Endothelial cell of umbilical vein (primary cell): ENCODE measurements around the gene DMPK. TPM values are rescaled to one million over a fixed set of nuclear protein-coding genes. Genes with fewer than 3 reads are reported as not detected.

ENCODE experiments used
- BruUV-seq: library from RNA; stranded (reverse); fragments of 400-500 nt; replicated peaks from 2 replicates; lab custom pipeline; 2021; lab: Mats Ljungman, UMichigan
- CTCF ChIA-PET: fragments of 300-600, 350-600 bp; sonication (Branson Sonifier 250); formaldehyde crosslinking; loops from one replicate; lab custom pipeline; 2021; ENCODE audit warnings: antibody characterized with exemption, inconsistent platforms; lab: Charles Lee
- POLR2A ChIA-PET: fragments of 300-600, 350-600 bp; sonication (Branson Sonifier 250); formaldehyde crosslinking; loops from one replicate; lab custom pipeline; 2021; ENCODE audit warnings: antibody characterized with exemption, inconsistent platforms; lab: Charles Lee
- DNase-seq: peaks from one replicate; pipeline ENCODE4 v3.0.0-alpha.2; 2011; ENCODE audit warnings: low read depth, low spot score
- FAIRE-seq: peaks from 2 replicates; lab custom pipeline; 2011; peaks lifted over from hg19 to GRCh38; lab: Jason Lieb, UNC
- H2AFZ ChIP-seq: 2 replicates; pipeline ENCODE4 v1.6.0; 2012; ENCODE audit warnings: low read depth, low read length, control low read depth, inconsistent platforms
- H3K27ac ChIP-seq: 2 replicates; pipeline ENCODE4 v1.5.1; 2011; ENCODE audit warnings: low read depth, mild to moderate bottlenecking, control low read depth, low read length, moderate library complexity; ENCODE audit not compliant: insufficient read depth
- H3K27me3 ChIP-seq, 2 experiments: 2 replicates each; pipeline versions ENCODE4 v1.6.0 to v1.6.1; 2011; ENCODE audit warnings: low read length in 2 of 2, mixed read lengths in 1 of 2; ENCODE audit not compliant: control insufficient read depth in 2 of 2, insufficient read depth in 2 of 2
- H3K36me3 ChIP-seq, 2 experiments: 2 replicates in 1 of 2; 3 replicates in 1 of 2; pipeline ENCODE4 v1.5.1; 2011; ENCODE audit warnings: low read length in 2 of 2, mild to moderate bottlenecking in 1 of 2, moderate library complexity in 1 of 2; ENCODE audit not compliant: control insufficient read depth in 2 of 2, insufficient read depth in 2 of 2; ENCODE audit errors: extremely low read depth in 1 of 2
- H3K4me1 ChIP-seq: 3 replicates; pipeline ENCODE4 v1.5.1; 2011; ENCODE audit warnings: mild to moderate bottlenecking, low read length; ENCODE audit not compliant: control insufficient read depth, insufficient read depth; ENCODE audit errors: extremely low read depth
- H3K4me2 ChIP-seq: 2 replicates; pipeline ENCODE4 v1.6.1; 2011; ENCODE audit warnings: low read length, control low read depth, mixed read lengths; ENCODE audit not compliant: insufficient read depth
- H3K4me3 ChIP-seq, 3 experiments: fragments of 200-600 bp in 1 of 3; sonication (generic), shearing (Covaris generic) in 1 of 3; replicated peaks in 1 of 3; 2 replicates each; pipeline ENCODE4 v1.5.1; 2011 to 2016; ENCODE audit warnings: control low read depth in 3 of 3, low read length in 3 of 3, mild to moderate bottlenecking in 2 of 3, inconsistent platforms in 1 of 3, low read depth in 1 of 3, moderate library complexity in 1 of 3; ENCODE audit not compliant: insufficient read depth in 1 of 3
- H3K79me2 ChIP-seq: 2 replicates; pipeline ENCODE4 v1.6.0; 2012; ENCODE audit warnings: low read length, inconsistent platforms; ENCODE audit not compliant: control insufficient read depth, insufficient read depth
- H3K9ac ChIP-seq: replicated peaks from 2 replicates; pipeline ENCODE3; 2011; ENCODE audit warnings: low read length, control low read depth; ENCODE audit not compliant: insufficient read depth; ENCODE audit errors: extremely low read depth
- H3K9me1 ChIP-seq: replicated peaks from 3 replicates; pipeline ENCODE4 v1.6.0; 2011; ENCODE audit warnings: mild to moderate bottlenecking, low read length; ENCODE audit not compliant: control insufficient read depth, insufficient read depth; ENCODE audit errors: extremely low read depth
- H3K9me3 ChIP-seq: replicated peaks from 2 replicates; pipeline ENCODE4 v1.5.1; 2012; ENCODE audit warnings: low read length, inconsistent platforms; ENCODE audit not compliant: control insufficient read depth, insufficient read depth
- H4K20me1 ChIP-seq: replicated peaks from 2 replicates; pipeline ENCODE3; 2011; ENCODE audit warnings: mild to moderate bottlenecking, low read length; ENCODE audit not compliant: control insufficient read depth, insufficient read depth; ENCODE audit errors: extremely low read depth
- CTCF ChIP-seq, 2 donors: IDR thresholded peaks; 1 replicate in 1 of 2; 2 replicates in 1 of 2; pipeline ENCODE4 v1.5.1; 2011; ENCODE audit warnings: low read length in 2 of 2, mild to moderate bottlenecking in 2 of 2, moderate library complexity in 2 of 2, control low read depth in 1 of 2, inconsistent platforms in 1 of 2, low read depth in 1 of 2; ENCODE audit not compliant: insufficient read depth in 1 of 2; ENCODE audit errors: extremely low read depth in 1 of 2
- EZH2 ChIP-seq: IDR thresholded peaks from 2 replicates; pipeline ENCODE4 v1.6.1; 2012; ENCODE audit warnings: borderline replicate concordance, low read depth, mild to moderate bottlenecking, moderate library complexity, low read length, inconsistent platforms; ENCODE audit not compliant: severe bottlenecking
- FOS ChIP-seq: IDR thresholded peaks from 2 replicates; pipeline ENCODE4 v1.6.1; 2011; ENCODE audit warnings: mild to moderate bottlenecking, low read length, moderate library complexity, borderline replicate concordance; ENCODE audit not compliant: insufficient read depth
- GATA2 ChIP-seq: IDR thresholded peaks from 2 replicates; pipeline ENCODE4 v1.7.0; 2011; ENCODE audit warnings: low read depth, mild to moderate bottlenecking, moderate library complexity, mixed read lengths, low read length; ENCODE audit not compliant: insufficient read length, insufficient read depth
- JUN ChIP-seq: IDR thresholded peaks from 2 replicates; pipeline ENCODE4 v1.6.1; 2011; ENCODE audit warnings: borderline replicate concordance, low read depth; ENCODE audit not compliant: insufficient read length, insufficient read depth
- MAX ChIP-seq: IDR thresholded peaks from 2 replicates; pipeline ENCODE4 v1.6.1; 2011; ENCODE audit not compliant: insufficient read depth, insufficient read length
- MYC ChIP-seq: IDR thresholded peaks from one replicate; pipeline ENCODE4 v1.6.1; 2011; ENCODE audit warnings: mild to moderate bottlenecking, low read depth, low read length
- POLR2A ChIP-seq: IDR thresholded peaks from 2 replicates; pipeline ENCODE4 v1.6.1; 2012; ENCODE audit warnings: low read depth, mild to moderate bottlenecking, control low read depth, low read length
- POLR2AphosphoS5 ChIP-seq: IDR thresholded peaks from 2 replicates; pipeline ENCODE4 v1.6.1; 2012; ENCODE audit warnings: low read depth, mild to moderate bottlenecking, control low read depth, low read length, moderate library complexity; ENCODE audit not compliant: insufficient read depth
- dilution Hi-C: fragments of 300-500 bp; cut with MboI; formaldehyde crosslinking; loops from one replicate; pipeline ENCODE4 v1.15.0; 2019; ENCODE audit warnings: low sequenced_read_pairs; ENCODE audit not compliant: extremely low pct_ligation_motif_present
- intact Hi-C: fragments of 100-400 bp; cut with micrococcal nuclease; formaldehyde crosslinking; loops from one replicate; pipeline ENCODE4 v1.10.0; 2022
- polyA plus RNA-seq, 4 experiments: library from polyadenylated mRNA; depleted of rRNA in 3 of 4; stranded (reverse) in 3 of 4; unstranded in 1 of 4; fragments of >200 nt; gene quantifications; 2 replicates each; pipeline versions ENCODE4 v1.2.1 to v1.2.3, GENCODE V29; 2011 to 2012; ENCODE audit warnings: missing spikeins in 1 of 4
- total RNA-seq: library from RNA; stranded (reverse); gene quantifications from 2 replicates; pipeline ENCODE4 v1.2.3, GENCODE V29; 2021

Gene DMPK
- total and polyA plus RNA-seq, 2 donors (not counting 3 experiments of a cell fraction or from before 2014, with no cell fraction given) = 36.6 to 73.3 TPM

DNA sequence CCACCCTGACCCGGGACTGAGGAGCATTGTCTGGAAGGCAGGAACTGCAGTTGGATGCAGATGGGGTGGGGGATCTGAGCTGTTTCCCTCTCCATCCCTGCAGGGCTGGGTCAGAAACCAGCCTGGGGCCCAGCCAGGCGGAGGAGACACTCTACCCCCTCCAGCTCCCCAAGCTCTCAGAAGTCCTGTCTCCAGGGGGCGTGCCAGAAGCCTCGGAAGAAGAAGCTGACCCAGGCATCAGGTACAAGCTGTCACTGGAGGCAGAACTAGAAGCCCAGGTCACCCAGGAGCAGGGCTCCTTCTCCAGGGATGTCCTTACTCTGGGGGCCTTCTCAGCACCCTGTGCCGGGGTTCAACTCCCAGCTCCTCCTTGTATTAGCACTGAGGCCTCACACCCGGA is 28.7 kb downstream of the DMPK start:
- Histone ChIP-seq H3K9me1 (no peaks in the 10 kb centered on the region), H3K27me3 (no peaks in the 10 kb centered on the region), H3K4me1 (no peaks in the 10 kb centered on the region), H4K20me1 (no peaks in the 10 kb centered on the region), H2AFZ (no peak overlapping the region), H3K9me3 (no peaks in the 10 kb centered on the region), H3K79me2 (no peaks in the 10 kb centered on the region), H3K27ac (no peak overlapping the region), H3K4me3 (no peak overlapping the region), H3K4me2 (no peak overlapping the region), H3K9ac (no peak overlapping the region), H3K36me3 (no peaks in the 10 kb centered on the region)
- DNase-seq = no peak
- CTCF ChIA-PET = interaction anchor here (0.6 to 1.8 kb wide), 6 partner anchors 9 to 1533 kb away, joined by 3 to 8 read pairs (median 3); partner anchors contain the start of gene SIX5
- intact Hi-C loops = no loop called here
- dilution Hi-C loops = no loop called here
- BruUV-seq = no TSS peak
- TF ChIP-seq POLR2AphosphoS5 = no peak
- no peak for TF ChIP-seq MAX
- TF ChIP-seq MYC = no peak
- TF ChIP-seq EZH2 = no peak
- no peak for TF ChIP-seq POLR2A
- no peak for TF ChIP-seq GATA2
- TF ChIP-seq JUN = no peak
- no peak for TF ChIP-seq CTCF (IDR thresholded peaks at IDR 0.05; ENCODE audit: extremely low read depth in 1 of 2, insufficient read depth in 1 of 2, low read depth in 1 of 2, low read length in 2 of 2)
- TF ChIP-seq FOS = no peak
- FAIRE-seq = no peak
- POLR2A ChIA-PET = interaction anchor here (0.6 kb wide), 2 partner anchors 63 to 105 kb away, joined by 7 read pairs; no protein-coding TSS in a partner anchor
